Ovary (tissue), 9 donors: ENCODE measurements around the gene HIRA. TPM values are rescaled to one million over a fixed set of nuclear protein-coding genes. Genes with fewer than 3 reads are reported as not detected.

Experiments used
- DNase-seq, 5 donors: peaks; one replicate each; pipeline ENCODE4 v3.0.0-alpha.2; 2019 to 2020
- H3K27ac ChIP-seq, 2 donors: fragments of 200-600 bp; one replicate each; pipeline versions ENCODE4 v1.5.1 to v1.8.0; 2019 to 2022
- H3K27me3 ChIP-seq: fragments of 200-600 bp; one replicate; pipeline ENCODE4 v1.8.0; 2022
- H3K36me3 ChIP-seq: fragments of 200-600 bp; sonication (generic); one replicate; pipeline ENCODE4 v1.5.1; 2019
- H3K4me1 ChIP-seq: one replicate; pipeline ENCODE4 v1.8.1; 2013; ENCODE audit warnings: mild to moderate bottlenecking, moderate library complexity; ENCODE audit not compliant: insufficient read depth
- H3K4me3 ChIP-seq: fragments of 200-600 bp; sonication (generic); one replicate; pipeline ENCODE4 v1.5.1; 2017
- H3K9me3 ChIP-seq, 2 donors: fragments of 200-600 bp in 1 of 2; sonication (generic) in 1 of 2; one replicate each; pipeline versions ENCODE4 v1.5.1 to v1.8.1; 2013 to 2019; ENCODE audit warnings: mild to moderate bottlenecking in 1 of 2, moderate library complexity in 1 of 2
- CTCF ChIP-seq, 3 donors: fragments of 450-650 bp in 2 of 3; fragments of 200-600 bp in 1 of 3; IDR thresholded peaks; one replicate each; pipeline versions ENCODE4 v1.5.1 to v1.8.0; 2016 to 2022; ENCODE audit warnings: antibody characterized with exemption in 3 of 3, mild to moderate bottlenecking in 1 of 3
- EP300 ChIP-seq: sonication (generic); formaldehyde crosslinking; IDR thresholded peaks from one replicate; pipeline ENCODE4 v1.6.1; 2017; ENCODE audit warnings: antibody characterized with exemption
- POLR2A ChIP-seq: fragments of 450-650 bp; IDR thresholded peaks from one replicate; pipeline ENCODE4 v1.6.1; 2017; ENCODE audit warnings: antibody characterized with exemption, mild to moderate bottlenecking, moderate library complexity
- WGBS, 3 donors: extraction: QIAGEN DNeasy Blood & Tissue Kit in 1 of 3; methylation state at CpG; one replicate each; pipeline versions ENCODE4 v1.1.5 to v1.1.7; 2013 to 2017; 5-methylcytosine and 5-hydroxymethylcytosine counted together
- intact Hi-C, 4 donors: fragments of 100-400 bp; cut with DNase I; formaldehyde crosslinking; loops; one replicate each; pipeline versions ENCODE4 v1.11.0 to v1.15.1; 2022 to 2023
- polyA plus RNA-seq, 2 donors: library from polyadenylated mRNA; stranded (reverse); fragments of 200-250 nt in 1 of 2; fragments of 350-450 nt in 1 of 2; fragmentation: Illumina TruSeq in 1 of 2; extraction: RNeasy Lipid Tissue Mini Kit (QIAGEN cat#74804) in 1 of 2; gene quantifications; one replicate each; pipeline ENCODE4 v1.2.3, GENCODE V29; 2013 to 2014
- total RNA-seq, 7 donors: library from RNA; depleted of rRNA in 2 of 7; stranded (reverse); fragments of >200 nt in 2 of 7; fragmentation: NEBNext Ultra II Directional in 3 of 7; extraction: Animal tissue kit (Norgen Biotek cat#: 25700) in 3 of 7; gene quantifications; one replicate each; pipeline versions ENCODE4 v1.1.0 to v1.2.4, GENCODE V29; 2016 to 2023
- donor health status: DM: no; HTN: no; CAD: no; lungs with moderate emphysema.
- donor health status: DM: no; HTN: no; CAD: no.
- donor health status: Bipolar disorder and iron deficiency.
- donor health status: DM: yes; HTN: yes; CAD: no.
- donor health status: DM: no; HTN: no; CAD: no.
- donor health status: DM: yes; HTN: yes; CAD: no.

The HIRA gene
- total and polyA plus RNA-seq, 9 donors = 7.2 to 31.6 (median 19.8) TPM

GRCh38 chr22:19457828-19458428 is 26.4 kb upstream of the HIRA start:
- 92 to 95% (median 94%) methylated on average over 8 of the region's 8 CpGs for WGBS, 3 donors
- H3K4me3 ChIP-seq = no peak overlapping the region
- H3K4me1 ChIP-seq = no peaks in the 10 kb centered on the region
- no peaks in the 10 kb centered on the region for H3K9me3 ChIP-seq
- no peaks in the 10 kb centered on the region for H3K36me3 ChIP-seq
- no peaks in the 10 kb centered on the region for H3K27me3 ChIP-seq
- TF ChIP-seq CTCF (IDR thresholded peaks at IDR 0.05) (no peak), EP300 (no peak), POLR2A (no peak)
- DNase-seq = no peak
- intact Hi-C loops = no loop called here
- H3K27ac ChIP-seq = no peak overlapping the region

- Histone ChIP-seq H3K9me3 (no peaks in the 10 kb centered on the region), H3K36me3 (no peaks in the 10 kb centered on the region), H3K4me1 (no peaks in the 10 kb centered on the region), H3K4me3 (no peak overlapping the region), H3K27me3 (no peaks in the 10 kb centered on the region), H3K27ac (no peak overlapping the region)
- intact Hi-C loops = no loop called here
- TF ChIP-seq CTCF (IDR thresholded peaks at IDR 0.05) = no peak
- no peak for TF ChIP-seq POLR2A
- no peak for TF ChIP-seq EP300
- WGBS, 3 donors = 87 to 94% (median 89%) methylated on average over 10 of the region's 10 CpGs
- no peak for DNase-seq
Observed at GRCh38 chr22:19456541-19456940, 25.0 kb upstream of the HIRA start.

GRCh38 chr22:19455585-19456370 is 24.2 kb upstream of the HIRA start:
- DNase-seq = no peak
- intact Hi-C loops = no loop called here
- Histone ChIP-seq H3K36me3 (no peaks in the 10 kb centered on the region), H3K4me1 (no peaks in the 10 kb centered on the region), H3K27ac (no peak overlapping the region), H3K27me3 (no peaks in the 10 kb centered on the region), H3K9me3 (no peaks in the 10 kb centered on the region), H3K4me3 (no peak overlapping the region)
- TF ChIP-seq POLR2A = no peak
- TF ChIP-seq CTCF (IDR thresholded peaks at IDR 0.05) = no peak
- TF ChIP-seq EP300 = no peak
- WGBS, 3 donors = 67 to 83% (median 71%) methylated on average over 4 of the region's 4 CpGs

GRCh38 chr22:19455033-19455432 is 23.5 kb upstream of the HIRA start:
- no peaks in the 10 kb centered on the region for H3K27me3 ChIP-seq
- 95 to 98% (median 97%) methylated on average over 2 of the region's 2 CpGs for WGBS, 3 donors
- intact Hi-C loops = no loop called here
- H3K9me3 ChIP-seq = no peaks in the 10 kb centered on the region
- H3K4me1 ChIP-seq = no peaks in the 10 kb centered on the region
- no peak for DNase-seq
- H3K4me3 ChIP-seq = no peak overlapping the region
- H3K27ac ChIP-seq = no peak overlapping the region
- no peaks in the 10 kb centered on the region for H3K36me3 ChIP-seq
- TF ChIP-seq CTCF (IDR thresholded peaks at IDR 0.05) = no peak
- no peak for TF ChIP-seq EP300
- no peak for TF ChIP-seq POLR2A
